Stimulated activated CD4-positive, alpha-beta T cell treated with anti-CD3 and anti-CD28 coated beads, Interleukin-2, amount 100 ng/mL, for 48 hours (primary cell): Measurements from ENCODE around the gene LRMDA.

Experiments
- DNase-seq, 2 donors: peaks; one replicate each; pipeline ENCODE4 v3.0.0-alpha.2; 2020

The LRMDA gene

DNA sequence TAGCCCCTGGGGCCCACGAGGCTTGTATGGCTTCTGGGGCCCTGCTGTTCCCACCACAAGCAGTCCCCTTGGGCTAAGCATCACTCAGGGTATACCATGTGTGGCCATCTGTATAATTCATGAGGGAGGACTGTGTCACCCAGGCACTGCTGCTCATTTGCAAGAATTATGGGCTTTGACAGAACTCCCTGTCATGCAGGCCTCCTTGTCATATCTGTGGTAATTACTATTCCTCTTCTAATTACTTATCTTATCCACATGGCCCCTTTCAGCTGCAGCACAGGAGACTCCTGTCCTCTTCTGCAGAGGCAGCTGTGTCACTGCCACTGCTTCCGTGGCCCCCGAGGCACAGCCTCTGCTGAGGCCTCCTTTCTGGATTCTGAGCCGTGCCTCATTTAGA lies 46.3 kb downstream of the LRMDA start:
- no peak for DNase-seq

DNA sequence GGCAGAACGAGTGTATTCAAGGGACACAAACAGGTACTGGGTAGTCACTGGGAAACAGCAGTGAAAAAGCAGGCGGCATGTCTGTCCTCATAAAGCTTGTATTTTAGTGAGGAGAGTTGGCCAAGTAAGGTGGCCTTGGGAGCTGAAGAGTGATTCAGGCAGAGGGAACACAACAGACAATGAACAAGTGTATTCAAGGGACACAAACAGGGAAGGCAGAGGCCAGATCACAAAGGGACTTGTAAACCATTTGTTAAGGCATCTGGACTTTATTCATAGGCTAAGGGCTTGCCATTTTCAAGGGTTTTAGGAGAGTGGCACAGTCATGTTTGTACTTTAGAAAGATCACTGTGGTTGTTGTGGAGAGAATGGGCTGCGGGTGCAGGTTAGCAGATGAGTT lies 49.0 kb downstream of the LRMDA start:
- no peak for DNase-seq

DNA sequence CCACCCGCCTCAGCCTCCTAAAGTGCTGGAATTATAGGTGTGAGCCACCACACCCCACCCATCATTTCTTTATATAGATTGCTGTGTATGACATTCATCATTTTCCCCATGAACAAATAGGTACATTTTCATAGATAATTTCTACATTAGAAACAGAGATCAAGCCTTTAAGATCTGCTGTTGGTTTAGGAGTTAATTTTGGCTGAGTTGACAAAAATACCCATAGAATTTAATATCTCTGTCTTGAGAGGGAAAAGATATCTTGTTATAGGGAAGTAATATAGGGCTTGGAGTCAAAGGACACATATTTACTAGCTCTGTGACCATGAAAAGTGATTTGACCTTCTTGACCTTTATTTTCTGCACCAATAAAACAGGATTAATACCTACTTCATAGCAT lies 51.8 kb downstream of the LRMDA start:
- no peak for DNase-seq

DNA sequence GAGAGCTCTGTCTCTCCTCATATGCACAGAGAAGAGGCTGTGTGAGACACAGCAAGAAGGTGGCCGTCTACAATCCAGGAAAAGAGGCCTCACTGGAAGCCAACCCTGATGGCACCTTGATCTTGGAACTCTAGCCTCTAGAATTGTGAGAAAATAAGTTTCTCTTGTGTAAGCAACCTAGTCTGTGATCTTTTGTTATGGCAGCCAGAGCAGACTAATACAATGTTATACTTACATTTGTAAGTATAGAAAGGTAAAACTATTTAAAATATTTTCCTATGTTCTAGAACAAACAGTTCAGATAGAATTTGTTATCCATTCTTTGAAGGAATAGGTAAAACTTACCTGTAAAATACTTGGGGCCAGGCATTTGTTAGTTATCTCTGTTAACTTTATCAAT lies 53.3 kb downstream of the LRMDA start:
- DNase-seq: no peak

DNA sequence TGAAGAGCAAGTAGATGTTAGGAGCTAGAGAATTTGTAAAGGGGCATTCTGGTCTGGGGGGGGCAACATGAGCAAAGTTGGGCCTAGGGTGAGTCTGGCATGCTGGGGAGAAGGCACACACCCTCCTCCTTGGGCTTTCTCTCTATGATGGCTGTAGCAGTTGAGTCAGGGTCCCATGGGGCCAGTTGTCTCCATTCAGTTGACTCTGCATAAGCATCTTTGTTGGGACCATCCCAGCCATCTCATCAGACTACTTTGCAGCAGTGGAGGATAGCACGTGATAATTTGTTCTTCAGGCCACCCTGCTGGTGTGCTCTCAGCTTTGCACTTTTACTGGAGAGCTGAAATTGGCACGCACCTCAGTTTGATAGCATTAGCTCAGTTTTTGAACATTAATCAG lies 55.2 kb downstream of the LRMDA start:
- DNase-seq: no peak

DNA sequence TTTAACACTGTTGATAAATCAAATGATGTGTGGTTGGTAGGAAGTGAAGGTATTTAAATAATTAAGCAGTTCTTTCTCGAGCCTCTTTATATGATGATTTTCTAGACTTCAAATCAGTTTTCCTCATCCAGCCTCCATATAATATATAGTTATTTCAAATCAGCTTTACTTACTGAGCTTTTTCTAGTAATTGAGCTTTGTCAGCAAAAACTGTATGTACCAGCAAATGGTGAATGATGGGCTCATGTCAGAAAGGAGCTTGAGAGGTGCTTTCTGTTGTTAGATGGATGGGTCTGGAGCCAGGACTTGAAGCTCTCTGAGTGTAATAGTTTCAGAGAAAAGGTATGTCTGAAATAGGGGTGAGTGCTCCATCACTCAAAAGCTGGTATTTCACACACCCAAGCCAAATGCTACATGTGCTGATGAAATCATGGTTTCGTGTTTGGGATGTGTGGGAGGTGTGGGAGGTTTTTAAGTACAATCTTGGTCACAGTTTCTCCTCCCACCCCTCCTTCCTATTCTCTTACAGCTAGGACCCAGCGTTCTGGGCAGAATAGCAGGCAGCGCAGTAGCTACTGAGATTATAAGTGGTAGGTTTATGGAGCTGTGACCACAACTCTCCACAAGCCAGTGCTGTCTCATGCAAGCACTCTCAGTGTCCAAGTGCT lies 55.8 kb downstream of the LRMDA start:
- no peak for DNase-seq

DNA sequence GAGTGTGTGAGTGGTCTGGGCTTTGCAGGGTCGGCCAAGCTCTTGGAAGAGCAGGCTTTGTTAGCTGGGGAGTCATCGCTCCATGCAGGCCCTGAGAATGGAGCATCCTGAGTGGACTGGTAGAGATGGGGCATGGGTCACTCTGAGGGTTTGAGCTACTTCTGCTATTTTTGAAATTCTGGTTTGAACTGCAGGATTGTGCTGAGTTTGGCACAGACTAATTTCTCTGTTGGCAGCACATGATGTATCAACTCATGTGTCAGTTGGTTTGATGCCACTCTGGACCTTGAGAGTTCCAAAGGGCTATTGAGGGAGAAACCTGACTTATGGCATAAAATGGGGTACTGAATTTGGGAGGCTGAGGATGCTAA lies 56.3 kb downstream of the LRMDA start:
- no peak for DNase-seq

DNA sequence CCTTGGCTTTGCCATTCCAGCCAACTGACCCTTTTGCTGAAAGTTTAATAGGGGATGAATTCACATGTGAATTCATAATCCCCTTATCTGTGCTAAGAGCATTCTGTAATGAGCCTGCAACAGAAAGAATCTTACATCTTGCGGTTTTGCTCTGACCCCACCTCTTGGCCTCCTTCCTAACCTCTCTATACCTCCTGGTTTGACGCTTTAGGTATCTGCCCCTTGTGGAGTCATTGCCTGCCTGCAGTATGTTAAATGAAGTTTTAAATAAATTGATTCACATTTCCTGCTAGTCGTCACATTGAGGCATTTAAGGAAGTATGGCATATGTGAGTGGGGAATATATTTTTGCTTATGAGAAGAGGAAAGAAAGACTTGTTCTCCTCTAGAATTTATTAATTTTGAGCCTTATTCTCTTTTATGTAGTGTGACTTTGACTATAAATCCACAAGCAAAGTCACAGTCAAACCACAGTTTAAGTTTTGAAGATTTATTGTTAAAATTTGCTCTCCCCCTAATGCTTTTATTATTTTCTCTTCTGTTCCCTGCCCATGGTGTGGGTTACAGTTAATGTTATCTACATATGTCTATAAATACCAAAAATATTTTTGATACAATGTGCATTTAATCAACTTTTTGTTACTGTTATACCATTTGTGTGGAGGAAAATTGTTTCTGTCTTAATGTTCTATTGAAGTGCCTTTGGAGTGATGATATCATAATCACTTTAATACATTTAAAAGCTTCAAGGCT lies 60.9 kb downstream of the LRMDA start:
- no peak for DNase-seq

DNA sequence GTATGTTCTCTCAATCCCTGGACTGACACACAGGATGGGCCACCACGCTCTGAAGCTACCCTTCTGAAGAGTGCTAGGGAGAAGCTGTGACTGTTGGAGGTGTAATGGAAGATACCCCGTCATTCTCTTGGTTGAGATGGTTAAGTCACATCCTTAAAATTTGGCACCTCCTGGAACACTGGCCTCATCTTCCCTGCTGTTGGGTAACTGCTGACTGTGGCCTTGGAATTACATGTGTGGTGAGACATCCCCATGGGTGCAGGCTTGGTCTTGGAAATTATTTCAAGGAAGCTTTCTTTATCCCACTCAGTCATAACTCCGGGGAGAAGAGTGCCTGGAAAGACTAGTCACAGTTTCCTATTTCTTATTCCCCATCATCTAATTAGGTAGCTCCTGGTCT lies 62.0 kb downstream of the LRMDA start:
- DNase-seq: no peak

DNA sequence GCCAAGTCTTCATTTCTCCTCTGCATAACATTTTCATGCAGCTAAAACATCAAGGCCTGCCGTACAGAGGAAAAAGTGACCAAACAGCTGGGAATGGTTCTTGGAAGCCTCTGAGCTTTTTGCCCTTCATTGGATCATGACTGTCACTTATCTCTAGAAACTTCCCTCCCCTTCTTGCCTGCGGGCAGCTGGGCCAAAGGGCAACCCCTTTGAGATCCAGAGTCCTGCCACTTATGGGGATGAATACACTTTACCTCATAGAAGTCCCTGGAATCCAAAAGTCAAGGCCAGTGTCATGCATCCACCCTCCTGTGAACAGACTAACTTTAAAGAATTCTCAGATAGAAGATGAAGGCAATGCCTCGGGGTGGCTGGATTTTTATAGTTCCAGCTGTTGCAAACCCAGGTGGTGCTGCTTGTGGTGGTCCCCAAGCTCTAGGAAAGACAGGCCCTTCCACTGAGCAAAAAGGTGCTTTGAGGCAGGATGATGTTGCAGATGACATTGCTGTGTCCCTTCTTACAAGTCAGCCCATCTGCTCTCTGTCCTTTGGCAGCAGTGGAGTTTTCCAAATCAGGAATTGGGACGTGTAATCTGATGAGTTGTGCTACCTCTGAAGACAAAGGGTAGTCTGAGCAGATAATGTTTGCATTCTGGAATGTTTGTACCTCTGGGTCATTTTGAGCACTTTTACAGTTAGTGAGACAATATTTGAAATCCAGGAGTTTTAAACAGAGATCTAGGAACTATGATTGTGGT lies 64.2 kb downstream of the LRMDA start:
- no peak for DNase-seq

DNA sequence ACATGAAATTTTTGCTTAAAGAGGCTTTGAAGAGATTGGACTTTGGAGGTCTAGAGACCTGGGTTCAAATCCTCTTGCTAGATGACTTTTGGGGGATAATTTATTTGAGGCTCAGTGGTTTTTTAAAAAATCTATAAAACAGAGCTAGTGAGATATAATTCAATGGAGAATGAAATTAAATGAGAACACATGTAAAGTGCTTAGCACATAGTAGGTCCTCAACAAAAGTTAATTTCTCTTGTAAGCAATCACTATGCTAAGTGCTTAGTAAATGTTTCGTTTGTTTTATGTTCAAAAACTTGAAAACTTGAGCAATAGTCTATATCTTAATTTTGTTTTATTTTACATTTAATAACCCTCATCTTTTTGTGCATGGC lies 64.8 kb downstream of the LRMDA start:
- DNase-seq: no peak

DNA sequence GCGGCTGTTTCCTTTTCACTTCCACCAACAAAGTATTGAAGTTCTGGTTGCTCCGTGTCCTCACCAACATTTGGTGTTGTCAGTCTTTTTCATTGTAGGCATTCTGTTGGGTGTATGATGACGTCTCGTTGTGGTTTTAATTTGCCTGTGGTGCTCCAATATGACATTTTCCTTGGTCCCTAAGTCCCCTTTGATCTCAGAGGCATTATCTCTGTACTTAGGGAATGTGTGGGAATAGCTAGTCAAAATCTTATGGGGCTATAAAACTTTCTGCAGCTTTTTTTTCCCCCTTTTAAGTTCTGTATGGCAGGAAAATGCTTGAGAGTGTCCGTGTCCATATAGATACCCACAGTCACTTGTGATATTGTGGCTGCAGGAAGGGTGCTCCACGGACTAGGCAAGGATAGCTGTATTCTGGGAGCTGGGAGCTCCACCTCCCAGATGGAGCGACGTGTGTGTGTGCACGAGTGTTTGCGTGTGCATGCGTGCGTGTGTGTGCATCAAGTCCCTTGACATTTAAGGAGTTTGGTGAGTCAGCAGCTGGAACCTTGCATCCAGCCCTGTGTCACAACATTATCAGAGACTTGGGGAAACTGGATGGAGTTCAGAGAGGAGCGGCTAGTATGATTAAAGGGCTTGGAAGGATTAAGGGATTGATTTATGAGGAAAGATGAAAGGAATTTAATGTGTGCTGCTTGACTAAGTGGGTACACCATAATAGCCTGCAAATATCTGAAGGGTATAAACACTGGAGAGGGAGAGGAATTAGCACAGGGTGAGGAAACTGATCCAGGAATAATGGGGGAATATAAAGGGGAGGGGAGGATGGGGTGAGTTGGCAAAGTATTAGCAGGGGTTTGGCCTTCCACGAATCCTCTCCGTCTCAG lies 66.8 kb downstream of the LRMDA start:
- DNase-seq: no peak

DNA sequence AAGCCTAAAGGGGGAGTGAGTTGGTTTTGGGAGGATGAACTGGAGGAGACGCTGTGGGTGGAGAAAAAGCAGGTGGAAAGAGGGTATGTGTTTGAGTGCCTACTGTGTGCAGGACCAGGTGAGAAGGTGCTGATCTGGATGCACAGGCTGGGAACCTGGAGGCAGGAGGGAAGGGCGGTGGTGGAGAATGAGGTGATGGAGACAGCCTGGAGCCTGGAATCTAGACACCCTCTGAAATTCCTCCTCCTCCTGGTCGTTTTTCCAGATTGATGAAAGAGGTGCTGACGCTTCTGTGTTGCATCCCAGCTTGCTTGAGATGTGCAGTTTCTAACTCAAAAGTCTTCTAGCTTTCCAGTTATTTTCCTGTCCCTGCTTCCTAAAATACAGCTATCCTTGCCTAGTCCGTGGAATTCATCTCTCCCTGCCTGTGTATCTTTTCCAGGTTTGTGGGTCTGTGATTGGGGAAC lies 67.5 kb downstream of the LRMDA start:
- DNase-seq: no peak

DNA sequence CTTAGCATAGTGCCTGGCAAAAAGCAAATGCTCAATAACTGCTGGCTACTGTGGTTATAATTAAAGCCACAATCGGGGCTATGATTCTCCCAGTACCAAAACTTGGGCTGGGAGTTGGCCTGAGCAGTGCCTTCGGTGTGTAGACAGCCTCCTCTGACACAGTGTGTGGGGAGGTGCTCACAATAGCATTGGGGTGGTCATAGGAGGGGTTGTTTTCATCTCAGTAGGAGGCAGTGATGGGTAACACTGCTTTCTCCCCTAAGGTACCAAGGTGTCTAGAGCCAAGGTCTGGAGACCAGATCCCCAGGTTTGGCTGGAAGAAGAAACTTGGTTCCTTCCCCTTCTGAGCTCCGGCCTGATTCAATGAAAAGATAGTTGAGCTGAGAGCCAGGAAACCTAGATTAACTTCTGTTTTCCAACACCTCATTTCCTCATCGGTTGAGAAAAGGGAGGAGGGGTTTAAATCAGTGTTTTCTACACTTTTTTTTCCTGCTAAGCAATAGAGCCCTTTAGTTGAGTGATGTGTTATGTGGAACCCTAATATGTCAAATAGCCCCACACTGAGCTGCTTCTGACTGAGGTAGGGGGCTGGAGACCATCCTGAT lies 68.2 kb downstream of the LRMDA start:
- no peak for DNase-seq

DNA sequence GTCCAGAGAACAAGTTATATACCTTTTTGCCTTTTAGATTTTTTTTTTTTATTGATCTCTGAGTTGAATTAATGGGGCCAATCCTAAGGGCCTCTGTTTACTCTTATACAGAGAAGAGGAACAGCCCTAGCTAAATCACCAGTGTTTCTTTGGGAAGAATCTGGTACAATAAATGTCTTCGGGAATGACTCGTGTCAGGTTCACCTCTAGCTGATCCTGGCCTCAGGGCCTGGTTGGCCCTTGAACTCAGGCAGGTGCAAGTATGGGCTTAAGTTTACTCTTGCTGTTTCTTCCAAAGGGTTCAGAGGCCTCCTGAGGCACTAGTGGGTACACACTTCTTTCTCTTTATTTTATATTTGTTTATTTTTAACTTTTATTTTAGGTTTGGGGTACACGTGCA lies 71.0 kb downstream of the LRMDA start:
- no peak for DNase-seq

DNA sequence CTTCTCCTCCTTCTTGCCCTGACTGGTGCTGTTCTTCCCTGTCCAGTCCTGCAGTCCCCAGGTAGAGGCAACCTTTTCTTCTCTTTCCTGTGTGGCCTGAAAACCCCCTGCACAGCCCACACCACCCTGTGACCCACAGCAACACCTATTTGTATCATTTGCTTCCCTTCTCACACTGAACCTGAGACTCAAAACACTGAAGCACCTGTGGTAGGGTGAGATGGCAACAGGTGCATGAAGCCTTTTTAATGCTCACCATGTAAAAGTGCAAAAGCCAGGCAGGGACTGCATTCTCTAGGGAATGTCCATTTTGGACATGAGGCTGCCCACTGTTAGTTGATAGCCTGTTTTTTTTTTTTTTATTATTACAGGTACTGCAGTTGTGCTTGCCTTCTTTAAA lies 71.4 kb downstream of the LRMDA start:
- DNase-seq: no peak

DNA sequence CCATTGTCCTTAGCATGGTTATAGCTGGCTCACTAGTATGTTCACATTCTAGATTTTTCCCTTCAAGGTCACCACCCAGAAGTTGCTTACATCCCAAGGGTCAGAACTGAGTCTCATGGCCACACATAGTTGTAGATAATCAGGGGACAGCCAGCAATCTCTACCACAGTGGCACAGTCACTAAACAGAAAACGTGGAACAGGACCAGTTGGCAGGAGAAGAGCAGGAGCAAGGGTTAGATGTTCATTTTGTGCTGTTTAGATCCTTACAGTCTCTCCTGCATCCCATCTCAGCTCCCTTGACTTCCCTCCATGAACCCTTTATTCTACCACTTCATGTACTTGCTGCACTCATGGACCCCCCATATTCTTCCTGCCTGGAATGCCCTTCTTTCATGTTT lies 73.9 kb downstream of the LRMDA start:
- DNase-seq: no peak

DNA sequence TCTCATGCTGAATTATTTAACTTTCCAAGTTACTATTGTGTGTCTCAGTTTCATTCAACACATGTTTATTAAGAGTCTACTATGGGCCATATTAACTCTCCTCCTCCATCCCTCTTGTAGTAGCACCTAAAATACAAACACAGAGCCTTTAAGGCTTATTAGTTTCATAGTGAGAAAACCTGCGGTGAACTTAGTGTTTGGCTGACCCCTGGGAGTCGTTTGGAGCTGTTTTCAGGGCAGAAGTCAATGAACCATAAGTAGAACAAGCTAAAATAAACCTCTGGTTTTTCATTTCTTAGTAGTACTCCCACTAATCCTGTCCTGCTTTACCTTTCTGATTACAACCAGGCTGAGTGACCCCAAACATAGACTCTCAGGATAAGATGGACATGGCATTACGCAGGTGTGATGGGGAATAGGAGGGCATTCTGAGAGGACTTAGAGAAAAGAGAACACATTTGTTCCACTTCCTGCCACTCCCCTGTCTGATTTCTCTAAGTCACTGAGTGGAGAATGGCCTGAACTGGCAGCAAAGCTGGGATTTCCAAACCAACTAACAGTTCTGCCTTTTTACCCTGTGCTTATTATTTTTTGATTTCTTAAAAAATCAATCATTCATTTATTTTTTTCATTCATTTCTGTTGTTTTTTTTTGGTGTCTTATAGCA lies 74.5 kb downstream of the LRMDA start:
- no peak for DNase-seq

DNA sequence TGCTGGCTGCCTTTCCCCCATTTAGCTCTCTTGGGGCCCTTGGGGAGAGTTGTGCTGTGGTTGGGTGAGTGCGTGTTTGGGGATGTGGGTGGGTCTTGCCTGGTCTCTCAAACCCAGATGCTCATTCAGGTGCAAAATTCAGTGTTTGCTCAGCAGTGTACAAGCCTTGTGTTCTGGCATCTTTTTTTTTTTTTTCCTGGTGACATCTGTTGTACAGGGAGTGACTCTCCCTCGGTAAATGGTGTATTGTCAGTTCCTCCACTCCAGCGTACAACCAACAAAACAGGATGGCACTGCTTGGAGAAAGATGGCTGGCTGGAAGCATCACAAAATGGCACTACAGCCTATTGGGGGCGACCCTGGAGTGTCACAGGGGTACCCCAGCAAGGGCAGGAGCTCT lies 75.5 kb downstream of the LRMDA start:
- no peak for DNase-seq

DNA sequence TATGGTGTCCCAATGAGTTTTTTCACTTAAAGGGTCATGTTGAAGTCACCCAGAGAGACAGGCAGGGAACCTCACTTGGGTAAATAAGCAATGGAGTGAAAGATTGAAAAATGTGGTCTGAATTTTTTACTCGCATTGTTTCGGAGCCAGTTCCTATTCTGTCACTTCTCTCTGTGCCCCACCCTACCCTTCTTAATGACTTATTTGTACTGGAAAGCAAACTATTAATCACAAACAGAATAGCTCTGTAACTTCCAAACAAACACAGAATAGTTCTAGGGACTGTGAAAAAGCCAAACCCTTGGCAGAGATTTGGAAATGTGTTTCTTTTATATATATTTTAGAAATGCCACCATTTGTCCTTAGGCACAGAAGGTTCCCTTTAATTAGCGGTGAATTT lies 76.0 kb downstream of the LRMDA start:
- no peak for DNase-seq

DNA sequence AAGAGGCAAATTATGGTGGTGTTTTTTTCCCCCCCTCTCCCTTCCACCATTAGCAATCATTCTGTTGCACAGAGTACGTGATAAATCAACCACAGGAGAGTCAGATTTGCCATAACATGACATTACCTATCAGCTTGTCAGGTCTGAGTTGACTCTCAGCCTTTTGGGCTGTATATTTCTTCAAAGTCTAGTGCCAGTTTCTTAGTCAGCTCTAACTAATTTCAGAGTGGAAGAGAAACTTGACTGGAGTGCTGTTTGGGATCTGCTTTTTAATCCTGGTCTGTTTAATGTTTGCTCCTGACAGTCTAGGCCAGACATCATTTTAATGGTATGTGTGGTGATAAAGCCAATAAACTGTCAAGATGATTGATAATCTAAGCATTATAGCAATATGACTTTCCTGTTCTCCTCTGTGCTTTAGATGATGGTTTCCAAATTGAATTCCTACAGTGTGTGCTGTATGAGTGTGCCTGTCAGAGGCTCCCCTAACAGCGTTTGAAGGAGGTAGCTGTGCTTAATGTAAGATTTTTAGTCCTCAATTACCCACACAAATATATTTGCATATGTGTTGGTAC lies 76.9 kb downstream of the LRMDA start:
- DNase-seq: no peak

DNA sequence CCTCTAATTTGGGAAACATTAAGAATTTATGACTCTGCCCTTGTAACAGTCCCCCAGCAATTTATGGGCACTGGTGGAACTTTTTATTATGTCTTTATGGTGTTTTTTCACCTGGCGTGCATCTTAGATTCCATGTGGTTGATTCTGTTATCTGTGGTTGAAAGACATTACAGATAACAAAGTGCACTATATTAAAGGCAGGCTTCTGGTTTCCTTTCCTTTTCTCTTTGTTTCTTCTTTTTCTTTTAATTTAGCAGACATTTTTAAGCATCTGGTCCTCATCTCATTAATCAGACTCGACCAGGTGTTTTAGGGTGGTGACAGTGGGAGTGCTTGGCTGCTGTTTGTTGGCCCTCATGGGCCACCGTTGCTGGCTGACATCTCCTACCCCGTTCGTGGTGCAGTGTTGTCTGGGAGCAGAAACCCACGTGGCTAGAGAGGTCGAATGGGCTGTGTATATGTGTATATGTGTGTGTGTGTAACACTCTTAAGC lies 77.4 kb downstream of the LRMDA start:
- no peak for DNase-seq
